D341Med (cell line): Measurements from ENCODE around the gene TMEM200B.
"Not testable (repeated sequence)": the region's sequence is repeated elsewhere in the genome, so short reads cannot be mapped to it uniquely, and the experiment has no call there.

Experiments
- DNase-seq: peaks from one replicate; pipeline ENCODE4 v3.0.0; 2012; ENCODE audit warnings: low spot score

TMEM200B gene

GRCh38 chr1:29133861-29134694 is 10.4 kb upstream of the TMEM200B start:
- peak; percentile 54 for DNase-seq

GRCh38 chr1:29131056-29131455 is 7.4 kb upstream of the TMEM200B start:
- not testable (repeated sequence) for DNase-seq

- no peak for DNase-seq
Measured at GRCh38 chr1:29129916-29130315, 6.2 kb upstream of the TMEM200B start.

- no peak for DNase-seq
Measured at GRCh38 chr1:29128739-29129138, 5.0 kb upstream of the TMEM200B start.

- DNase-seq = no peak
Measured at GRCh38 chr1:29126198-29126597, 2.5 kb upstream of the TMEM200B start.

- DNase-seq = no peak
Measured at GRCh38 chr1:29125788-29126187, 2.1 kb upstream of the TMEM200B start.

GRCh38 chr1:29125237-29125641 is 1.5 kb upstream of the TMEM200B start:
- DNase-seq = no peak

GRCh38 chr1:29124366-29125236 is 898 bp upstream of the TMEM200B start:
- peak; percentile 69 for DNase-seq

GRCh38 chr1:29123053-29123886 is 433 bp downstream of the TMEM200B start:
- DNase-seq = peak; percentile 50

- DNase-seq = peak; percentile 41
Measured at GRCh38 chr1:29122682-29123052, 1.0 kb downstream of the TMEM200B start.

GRCh38 chr1:29121936-29122681 is 1.6 kb downstream of the TMEM200B start:
- peak; percentile 69 for DNase-seq

- DNase-seq = peak; percentile 78
Measured at GRCh38 chr1:29121516-29121935, 2.2 kb downstream of the TMEM200B start.

- DNase-seq = peak; percentile 90
Measured at GRCh38 chr1:29120947-29121485, 2.7 kb downstream of the TMEM200B start.

- DNase-seq = no peak
Measured at GRCh38 chr1:29120367-29120766, 3.3 kb downstream of the TMEM200B start.

- DNase-seq = no peak
Measured at GRCh38 chr1:29119121-29119929, 4.4 kb downstream of the TMEM200B start.

GRCh38 chr1:29117381-29117780 is 6.3 kb downstream of the TMEM200B start:
- no peak for DNase-seq

GRCh38 chr1:29114654-29115053 is 9.0 kb downstream of the TMEM200B start:
- DNase-seq = no peak

GRCh38 chr1:29113413-29114117 is 10.1 kb downstream of the TMEM200B start:
- no peak for DNase-seq

- no peak for DNase-seq
Measured at GRCh38 chr1:29112705-29113412, 10.8 kb downstream of the TMEM200B start.
